Renal pelvis (tissue), 12 donors: ENCODE measurements around the gene NEK9. TPM values are rescaled to one million over a fixed set of nuclear protein-coding genes. Genes with fewer than 3 reads are reported as not detected.

Source experiments
- DNase-seq: peaks from one replicate; pipeline ENCODE4 v3.0.0-alpha.2; 2013
- long read RNA-seq, 16 experiments: transcript quantifications; one replicate each; lab custom pipeline, GENCODE V29; 2026
- polyA plus RNA-seq, 3 donors: library from polyadenylated mRNA; unstranded; fragments of 120-200 nt; gene quantifications; one replicate each; pipeline ENCODE4 v1.2.1, GENCODE V29; 2013; ENCODE audit not compliant: insufficient read length in 3 of 3

The NEK9 gene
- 100 to 1,000 TPM; 125 to 148 (median 138) TPM for polyA plus RNA-seq
- long read RNA-seq, donor 1, full-length matches to known transcripts = 7 of 13 reads
- long read RNA-seq, donor 1, partial matches to known transcripts = 6 of 13 reads
- long read RNA-seq, donor 1, other reads (novel, unspliced or antisense) = 0 of 13 reads
- long read RNA-seq, donor 2, full-length matches to known transcripts = 4 of 28 reads
- long read RNA-seq, donor 2, partial matches to known transcripts = 24 of 28 reads
- long read RNA-seq, donor 2, other reads (novel, unspliced or antisense) = 0 of 28 reads
- long read RNA-seq, donor 3, full-length matches to known transcripts = 4 of 15 reads
- long read RNA-seq, donor 3, partial matches to known transcripts = 11 of 15 reads
- long read RNA-seq, donor 3, other reads (novel, unspliced or antisense) = 0 of 15 reads
- long read RNA-seq, donor 4, full-length matches to known transcripts = 3 of 26 reads
- long read RNA-seq, donor 4, partial matches to known transcripts = 23 of 26 reads
- long read RNA-seq, donor 4, other reads (novel, unspliced or antisense) = 0 of 26 reads
- long read RNA-seq, donor 5, full-length matches to known transcripts = 3 of 3 reads
- long read RNA-seq, donor 5, partial matches to known transcripts = 0 of 3 reads
- long read RNA-seq, donor 5, other reads (novel, unspliced or antisense) = 0 of 3 reads
- long read RNA-seq, donor 6, full-length matches to known transcripts = 9 of 34 reads
- long read RNA-seq, donor 6, partial matches to known transcripts = 25 of 34 reads
- long read RNA-seq, donor 6, other reads (novel, unspliced or antisense) = 0 of 34 reads
- long read RNA-seq, donor 7, full-length matches to known transcripts = 2 of 15 reads
- long read RNA-seq, donor 7, partial matches to known transcripts = 13 of 15 reads
- long read RNA-seq, donor 7, other reads (novel, unspliced or antisense) = 0 of 15 reads
- long read RNA-seq, donor 8, partial matches to known transcripts = 10 of 10 reads
- long read RNA-seq, donor 8, other reads (novel, unspliced or antisense) = 0 of 10 reads
- long read RNA-seq, donor 9, full-length matches to known transcripts = 11 of 33 reads
- long read RNA-seq, donor 9, partial matches to known transcripts = 22 of 33 reads
- long read RNA-seq, donor 9, other reads (novel, unspliced or antisense) = 0 of 33 reads
- long read RNA-seq, donor 10, full-length matches to known transcripts = 5 of 58 reads
- long read RNA-seq, donor 10, partial matches to known transcripts = 53 of 58 reads
- long read RNA-seq, donor 10, other reads (novel, unspliced or antisense) = 0 of 58 reads
- long read RNA-seq, donor 11, full-length matches to known transcripts = 5 of 5 reads
- long read RNA-seq, donor 11, partial matches to known transcripts = 0 of 5 reads
- long read RNA-seq, donor 11, other reads (novel, unspliced or antisense) = 0 of 5 reads
- long read RNA-seq, donor 12, full-length matches to known transcripts = 8 of 58 reads
- long read RNA-seq, donor 12, partial matches to known transcripts = 50 of 58 reads
- long read RNA-seq, donor 12, other reads (novel, unspliced or antisense) = 0 of 58 reads
- long read RNA-seq, donor 13, full-length matches to known transcripts = 3 of 8 reads
- long read RNA-seq, donor 13, partial matches to known transcripts = 5 of 8 reads
- long read RNA-seq, donor 13, other reads (novel, unspliced or antisense) = 0 of 8 reads
- long read RNA-seq, donor 14 = 0 reads
- long read RNA-seq, donor 15 = 0 reads
- long read RNA-seq, donor 16, full-length matches to known transcripts = 7 of 55 reads
- long read RNA-seq, donor 16, partial matches to known transcripts = 48 of 55 reads
- long read RNA-seq, donor 16, other reads (novel, unspliced or antisense) = 0 of 55 reads

GRCh38 chr14:75126679-75127473 is at the start of gene NEK9:
Gene NEK9 (minus strand): TSS chr14:75127048. CDS start chr14:75126921, 127 bp downstream.
- peak; percentile 93 for DNase-seq

GRCh38 chr14:75176142-75176820 is 49.4 kb upstream of the NEK9 start, which contains the start of gene TMED10:
Gene TMED10 (minus strand): TSS chr14:75176612. CDS start chr14:75176579, 33 bp downstream.
- peak; percentile 91 for DNase-seq

GRCh38 chr14:75175677-75176141 is 48.9 kb upstream of the NEK9 start:
- DNase-seq = no peak

- no peak for DNase-seq
Measured at GRCh38 chr14:75174066-75174465, 47.2 kb upstream of the NEK9 start.

- DNase-seq = no peak
Measured at GRCh38 chr14:75170772-75171171, 43.9 kb upstream of the NEK9 start.

- DNase-seq = no peak
Measured at GRCh38 chr14:75168586-75169335, 41.9 kb upstream of the NEK9 start.

GRCh38 chr14:75167325-75167724 is 40.5 kb upstream of the NEK9 start:
- DNase-seq = no peak

GRCh38 chr14:75165586-75166391 is 38.9 kb upstream of the NEK9 start:
- no peak for DNase-seq

- no peak for DNase-seq
Measured at GRCh38 chr14:75164809-75165208, 38.0 kb upstream of the NEK9 start.

GRCh38 chr14:75163677-75164076 is 36.8 kb upstream of the NEK9 start:
- no peak for DNase-seq

- no peak for DNase-seq
Measured at GRCh38 chr14:75162631-75163030, 35.8 kb upstream of the NEK9 start.

- no peak for DNase-seq
Measured at GRCh38 chr14:75158843-75159614, 32.2 kb upstream of the NEK9 start.

GRCh38 chr14:75156901-75157300 is 30.1 kb upstream of the NEK9 start:
- no peak for DNase-seq

- no peak for DNase-seq
Measured at GRCh38 chr14:75156111-75156510, 29.3 kb upstream of the NEK9 start.

- no peak for DNase-seq
Measured at GRCh38 chr14:75155169-75155568, 28.3 kb upstream of the NEK9 start.

- DNase-seq = no peak
Measured at GRCh38 chr14:75153295-75153694, 26.4 kb upstream of the NEK9 start.
